HTR-8/SVneo (cell line): ENCODE measurements around the gene ZNF497.
"Not testable (repeated sequence)": the region's sequence is repeated elsewhere in the genome, so short reads cannot be mapped to it uniquely, and the experiment has no call there.

ENCODE experiments used
- DNase-seq: peaks from one replicate; pipeline ENCODE4 v3.0.0; 2011; ENCODE audit warnings: low spot score, mixed read lengths; ENCODE audit not compliant: insufficient read length
- FAIRE-seq: peaks from 2 replicates; lab custom pipeline; 2011; peaks lifted over from hg19 to GRCh38; lab: Jason Lieb, UNC

The ZNF497 gene

GRCh38 chr19:58350871-58351557 is 11.5 kb downstream of the ZNF497 start:
- FAIRE-seq (no peak), DNase-seq (no peak)

- FAIRE-seq: no peak
- DNase-seq: no peak
Observed at GRCh38 chr19:58350001-58350861, 12.3 kb downstream of the ZNF497 start.

GRCh38 chr19:58349590-58349989 is 13.0 kb downstream of the ZNF497 start:
- no peak for DNase-seq
- no peak for FAIRE-seq

- not testable (repeated sequence) for DNase-seq, FAIRE-seq
Observed at GRCh38 chr19:58348080-58348479, 14.5 kb downstream of the ZNF497 start.

GRCh38 chr19:58346961-58347929 is 15.3 kb downstream of the ZNF497 start:
- FAIRE-seq: peak; percentile 75
- peak; percentile 88 for DNase-seq

- FAIRE-seq (no peak), DNase-seq (no peak)
Observed at GRCh38 chr19:58345558-58345957, 17.0 kb downstream of the ZNF497 start.

GRCh38 chr19:58338825-58339558 is 23.6 kb downstream of the ZNF497 start:
- DNase-seq (no peak), FAIRE-seq (no peak)

- FAIRE-seq (no peak), DNase-seq (no peak)
Observed at GRCh38 chr19:58338336-58338735, 24.2 kb downstream of the ZNF497 start.

GRCh38 chr19:58336820-58337219 is 25.7 kb downstream of the ZNF497 start:
- DNase-seq: no peak
- FAIRE-seq: no peak

- no peak for DNase-seq
- no peak for FAIRE-seq
Observed at GRCh38 chr19:58336216-58336615, 26.3 kb downstream of the ZNF497 start.

- DNase-seq (no peak), FAIRE-seq (no peak)
Observed at GRCh38 chr19:58335630-58336029, 26.9 kb downstream of the ZNF497 start.

GRCh38 chr19:58334691-58335249 is 27.8 kb downstream of the ZNF497 start:
- DNase-seq (no peak), FAIRE-seq (no peak)

- no peak for FAIRE-seq
Observed at GRCh38 chr19:58332697-58333096, 29.9 kb downstream of the ZNF497 start.

GRCh38 chr19:58330458-58330857 is 32.1 kb downstream of the ZNF497 start:
- DNase-seq: no peak
- no peak for FAIRE-seq

More at GRCh38 chr19:58332697-58333096, 29.9 kb downstream of the ZNF497 start:
- DNase-seq: no peak

GRCh38 chr19:58328999-58329398 is 33.6 kb downstream of the ZNF497 start:
- no peak for FAIRE-seq
- no peak for DNase-seq

GRCh38 chr19:58326914-58327726 is 35.4 kb downstream of the ZNF497 start, which contains the start of gene ZSCAN22:
TSS of gene ZSCAN22 (plus strand) at chr19:58326994. CDS start at chr19:58334803, 7,809 bp downstream.
- FAIRE-seq (peak; percentile 95), DNase-seq (peak; percentile 96)

GRCh38 chr19:58326501-58326913 is 36.0 kb downstream of the ZNF497 start:
- FAIRE-seq: no peak

GRCh38 chr19:58325311-58326022 is 37.1 kb downstream of the ZNF497 start:
- FAIRE-seq: no peak

More at GRCh38 chr19:58326501-58326913, 36.0 kb downstream of the ZNF497 start:
- no peak for DNase-seq

More at GRCh38 chr19:58325311-58326022, 37.1 kb downstream of the ZNF497 start:
- no peak for DNase-seq
